Activated CD4-positive, alpha-beta T cell treated with anti-CD3 and anti-CD28 coated beads for 1 hour (primary cell): ENCODE results near the gene CENPO.

ENCODE experiments used
- DNase-seq: peaks from one replicate; pipeline ENCODE4 v3.0.0-alpha.2; 2020

CENPO gene

DNA sequence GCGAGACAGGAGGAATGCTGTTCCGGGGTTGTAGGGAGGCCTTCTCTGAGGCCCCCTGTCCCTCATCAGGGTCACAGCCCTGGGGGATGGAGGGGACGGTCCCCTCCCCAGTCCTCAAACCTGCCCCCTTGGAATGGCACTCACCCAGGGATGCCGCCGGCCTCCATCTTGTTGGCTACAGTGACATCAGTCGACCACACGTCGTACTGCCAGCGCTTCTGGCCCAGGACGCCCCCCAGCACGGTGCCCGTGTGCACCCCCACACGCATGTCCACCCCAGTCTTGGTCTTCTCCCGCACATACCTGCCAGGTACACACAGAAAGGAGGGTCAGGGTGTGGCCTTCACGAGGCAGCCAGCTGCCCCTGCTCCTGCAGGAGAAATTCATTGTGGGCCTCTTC, 46.5 kb downstream of the CENPO start:
- no peak for DNase-seq

DNA sequence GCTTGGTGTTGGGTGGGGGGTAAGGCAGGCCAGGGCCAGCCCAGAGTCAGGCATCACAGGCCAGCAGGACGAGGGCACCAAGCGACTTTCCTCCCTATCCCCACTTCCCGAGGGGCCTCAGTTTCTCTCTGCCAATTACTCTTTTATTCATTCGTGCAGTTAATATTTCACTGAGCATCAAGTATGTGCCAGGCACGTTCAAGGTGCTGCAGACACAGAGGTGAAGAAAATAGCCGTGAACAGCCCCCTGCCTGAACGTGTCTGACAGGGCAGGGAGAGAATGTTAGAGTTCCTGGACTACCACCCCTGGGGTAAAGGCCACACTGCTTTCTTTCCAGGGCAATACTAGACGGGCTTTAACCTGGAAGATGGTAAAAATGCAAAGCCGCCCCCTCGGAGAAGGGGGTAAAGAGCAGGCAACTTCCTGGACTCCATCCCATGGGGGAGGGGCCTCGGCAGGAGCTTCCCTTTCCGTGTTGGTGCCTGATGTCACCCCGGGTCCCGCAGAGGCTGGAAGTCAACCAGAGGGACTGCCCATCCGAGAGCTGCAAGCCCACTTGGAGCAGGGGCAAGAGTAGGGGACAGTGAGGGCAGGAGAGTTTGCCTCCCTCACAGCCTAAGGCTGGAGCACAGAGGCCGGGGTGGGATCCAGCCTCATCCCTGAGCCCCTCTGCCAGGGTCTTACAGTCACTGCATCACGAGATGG, 47.1 kb downstream of the CENPO start:
- DNase-seq = no peak

- DNase-seq = no peak
Measured at GRCh38 chr2:24840962-24841945, 48.0 kb downstream of the CENPO start.

DNA sequence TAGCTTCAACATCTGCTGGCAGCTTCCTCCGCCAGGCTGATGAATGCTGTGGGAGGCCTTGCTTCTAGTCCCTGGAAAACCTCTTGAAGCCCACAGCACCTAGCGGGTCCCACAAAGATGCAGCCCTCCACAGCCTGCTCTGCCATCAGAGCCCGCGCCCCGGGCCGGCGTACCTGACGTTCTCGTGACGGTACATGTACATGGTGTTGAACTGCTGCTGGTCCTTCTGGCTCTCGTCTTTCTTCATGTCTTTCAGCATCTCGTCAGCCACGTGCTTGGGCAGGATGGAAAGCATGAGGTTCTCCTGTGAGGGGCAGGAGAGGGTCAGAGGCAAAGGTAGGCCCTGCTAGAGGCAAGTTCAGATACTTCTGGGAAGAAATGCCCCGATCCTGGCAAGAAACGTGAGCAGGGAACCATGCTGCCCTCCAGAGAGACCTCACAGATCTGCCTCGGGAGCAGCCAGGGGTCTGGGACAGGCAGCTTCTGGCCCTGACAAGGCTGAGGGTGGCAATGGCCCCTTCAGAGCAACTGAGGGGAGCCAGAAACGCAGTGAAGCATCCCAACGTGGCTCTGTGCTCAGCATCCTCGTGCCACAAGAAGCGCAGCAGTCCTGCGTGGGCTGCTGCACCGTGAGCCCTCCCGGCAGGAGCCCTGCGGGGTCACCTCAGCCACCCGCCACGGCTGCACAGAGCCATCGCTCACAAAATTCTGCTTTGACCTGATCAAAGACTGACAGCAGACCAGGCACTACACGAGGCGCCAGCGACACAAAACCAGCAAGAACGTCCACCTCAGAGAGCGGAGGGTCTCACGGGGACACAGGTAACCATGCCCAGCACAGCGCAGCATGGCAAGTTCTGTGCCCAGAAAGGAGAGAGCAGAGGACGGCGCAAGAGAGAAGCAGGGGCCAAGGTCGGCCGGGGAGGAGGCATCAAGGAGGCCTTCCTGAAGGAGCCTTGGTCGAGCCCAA, 49.1 kb downstream of the CENPO start:
- no peak for DNase-seq

DNA sequence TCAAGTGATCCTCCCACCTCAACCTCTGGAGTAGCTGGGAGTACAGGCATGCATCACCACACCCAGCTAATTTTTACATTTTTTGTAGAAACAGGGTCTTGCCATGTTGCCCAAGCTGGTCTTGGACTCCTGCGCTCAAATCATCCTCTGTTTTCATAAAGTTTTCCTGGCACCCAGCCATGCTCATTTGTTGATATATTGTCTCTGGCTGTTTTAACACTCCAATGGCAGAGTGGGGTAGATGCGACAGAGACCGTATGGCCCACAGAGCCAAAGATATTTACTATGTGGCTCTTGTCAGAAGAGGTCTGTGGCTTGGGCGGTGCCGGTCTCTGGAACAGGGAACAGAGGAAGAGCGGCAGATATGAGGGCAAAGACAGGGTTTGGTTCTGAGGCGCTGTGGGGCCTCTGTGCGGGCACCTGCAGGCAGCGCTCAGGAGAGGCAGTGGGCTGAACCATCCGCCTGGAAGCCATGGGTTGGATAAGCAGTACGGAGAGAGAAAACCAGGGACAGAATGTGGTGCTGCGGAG, 50.2 kb downstream of the CENPO start:
- DNase-seq = no peak

DNA sequence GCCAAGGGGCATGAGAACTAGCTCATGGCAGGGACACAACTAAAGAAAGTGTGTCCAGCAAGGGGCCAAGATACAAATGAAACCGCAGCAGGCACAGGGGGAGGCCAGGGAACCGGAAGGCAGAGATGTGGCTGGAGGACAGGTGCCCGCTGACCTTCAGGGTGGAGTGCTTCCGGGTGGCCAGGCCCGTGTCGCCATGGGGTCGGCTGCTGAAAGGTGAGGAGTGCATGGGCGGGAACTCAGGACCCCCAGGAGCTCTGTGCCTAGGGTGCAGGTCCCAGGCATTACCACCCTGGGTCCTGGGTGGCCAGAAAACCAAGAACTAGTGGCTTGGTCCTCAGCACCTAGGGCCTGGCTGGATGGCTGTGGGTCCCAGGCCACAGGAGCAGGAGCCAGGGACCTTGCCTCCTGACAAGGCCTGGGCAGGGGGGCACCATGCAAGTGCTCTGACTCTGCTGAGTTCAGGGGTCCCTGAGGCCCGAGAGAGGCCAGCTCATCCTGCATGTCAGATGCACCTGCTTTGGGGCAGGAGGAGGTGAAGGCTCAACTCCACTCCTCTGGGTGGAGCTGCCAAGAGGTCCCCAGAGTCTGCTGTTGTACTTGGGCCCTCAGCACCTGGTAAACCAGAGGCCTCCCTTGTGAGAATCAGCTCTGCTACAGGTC, 50.9 kb downstream of the CENPO start:
- no peak for DNase-seq

DNA sequence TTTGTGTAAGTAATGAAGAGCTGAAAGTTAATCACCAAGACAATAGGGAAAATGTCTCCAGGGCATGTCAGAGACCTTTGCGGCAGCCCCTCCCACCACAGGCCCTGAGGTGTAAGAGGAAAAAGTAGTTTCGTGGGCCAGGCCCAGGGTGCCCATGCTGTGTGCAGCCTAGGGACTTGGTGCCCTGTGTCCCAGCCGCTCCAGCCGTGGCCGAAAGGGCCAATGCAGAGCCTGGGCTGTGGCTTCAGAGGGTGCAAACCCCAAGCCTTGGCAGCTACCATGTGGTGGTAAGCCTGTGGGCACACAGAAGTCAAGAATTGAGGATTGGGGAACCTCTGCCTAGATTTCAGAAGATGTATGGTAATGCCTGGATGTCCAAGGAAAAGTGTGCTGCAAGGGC, 52.5 kb downstream of the CENPO start:
- no peak for DNase-seq

DNA sequence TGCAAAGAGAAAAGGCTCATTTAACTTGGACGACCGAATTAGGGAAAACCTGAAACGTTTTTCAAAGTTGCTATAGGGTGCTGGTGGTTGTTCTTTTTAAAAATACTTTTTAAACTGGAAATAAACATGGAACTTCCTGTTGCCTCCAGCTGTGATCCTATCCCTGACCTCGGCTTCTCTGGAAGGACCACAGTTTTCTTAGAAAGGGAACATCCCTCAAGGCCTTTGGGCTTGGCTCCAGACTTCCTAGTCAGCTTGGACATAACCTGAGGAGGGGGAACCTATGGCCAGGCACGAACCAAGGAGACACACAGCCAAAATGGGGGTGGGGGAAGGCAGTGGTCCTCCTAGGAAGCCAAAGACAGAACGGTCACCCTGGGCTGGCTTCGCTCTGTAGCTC, 57.7 kb downstream of the CENPO start:
- DNase-seq = no peak

DNA sequence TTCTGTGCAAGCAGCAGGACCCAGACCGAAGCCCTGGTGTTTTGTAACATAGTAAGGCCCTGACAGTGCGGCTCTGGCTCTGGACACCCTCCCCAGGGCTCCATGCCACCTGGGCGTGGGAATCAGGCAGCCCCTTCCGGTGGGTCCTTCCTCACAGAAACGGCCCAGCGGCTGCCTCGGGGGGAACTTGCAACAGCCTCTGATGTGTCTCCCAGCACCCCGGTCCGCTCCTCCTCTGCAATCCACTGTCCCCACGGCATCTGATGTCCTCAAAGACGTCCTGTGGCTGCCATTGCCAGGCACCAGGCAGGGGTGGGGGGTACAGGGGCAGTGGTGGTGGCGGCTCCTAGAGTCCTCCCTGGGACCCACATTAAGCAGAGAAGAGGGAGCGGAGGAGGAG, 58.8 kb downstream of the CENPO start:
- DNase-seq = no peak

DNA sequence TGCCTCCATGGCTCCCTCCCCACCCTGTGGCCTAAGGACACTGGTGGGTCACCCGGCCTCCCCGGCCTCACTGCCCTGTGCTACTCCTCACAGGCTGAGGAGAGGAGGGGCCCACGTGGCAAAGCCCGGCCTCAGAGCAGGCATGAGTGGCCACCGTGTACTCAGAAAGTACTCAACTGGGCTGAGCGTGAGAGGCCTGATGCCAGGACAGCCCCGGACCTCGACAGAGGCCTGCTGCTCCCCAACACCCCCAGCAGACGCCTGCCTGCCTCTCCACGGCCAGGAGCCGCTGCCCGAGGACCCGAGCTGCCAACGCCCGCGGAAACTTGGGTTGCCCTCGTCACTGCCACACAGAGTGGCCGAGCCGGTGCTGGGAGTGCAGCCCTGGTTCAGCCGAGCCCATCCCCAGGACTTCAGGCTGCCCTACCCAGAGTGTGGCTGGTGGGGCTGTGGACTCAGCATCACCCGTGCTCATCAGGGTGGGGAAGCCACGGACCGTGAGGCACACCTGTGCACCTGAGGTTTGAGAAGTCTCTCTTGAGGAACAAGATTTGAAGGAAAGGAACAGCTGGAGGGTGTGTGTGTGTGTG, 59.3 kb downstream of the CENPO start:
- no peak for DNase-seq

- no peak for DNase-seq
Measured at GRCh38 chr2:24853046-24853445, 59.8 kb downstream of the CENPO start.

DNA sequence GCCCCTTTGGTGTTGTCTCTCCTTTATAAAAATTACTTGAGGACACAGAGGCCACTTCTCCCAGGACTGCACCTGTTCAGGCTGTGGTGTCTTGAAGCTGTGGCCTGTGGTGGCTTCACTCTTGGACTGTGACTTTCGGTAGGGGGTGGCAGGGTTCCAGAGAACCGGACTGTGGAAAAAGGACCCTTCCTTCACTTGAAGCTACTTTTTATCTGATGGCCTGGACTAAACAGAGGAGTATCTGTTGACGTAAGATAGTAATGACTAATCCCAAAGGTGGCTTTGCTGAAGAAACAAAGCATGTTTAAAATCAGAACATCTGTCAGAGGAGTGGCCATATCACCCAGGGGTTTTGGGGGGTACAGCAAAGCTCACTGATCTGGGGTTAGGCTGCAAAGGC, 60.8 kb downstream of the CENPO start:
- DNase-seq = no peak

- DNase-seq = no peak
Measured at GRCh38 chr2:24855022-24855622, 61.9 kb downstream of the CENPO start.

DNA sequence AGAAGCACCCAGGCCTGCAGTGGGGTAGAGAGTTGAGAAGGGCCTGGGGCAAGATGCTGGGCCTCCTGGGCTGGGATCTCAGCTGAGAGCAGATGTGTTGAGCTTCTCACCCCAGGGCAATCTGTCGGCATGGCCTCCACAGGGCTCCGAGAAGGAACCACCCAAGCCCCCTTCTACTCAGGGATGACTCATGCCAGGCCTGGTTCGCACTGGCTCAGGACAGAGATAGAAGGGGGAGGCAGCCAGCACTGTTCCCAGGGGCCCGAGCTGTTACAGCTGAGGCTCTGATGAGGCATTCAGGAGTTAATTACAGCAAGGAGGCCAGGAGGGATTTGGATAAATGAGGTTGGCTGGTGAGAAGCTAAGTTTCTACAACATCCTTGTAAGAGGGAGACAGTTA, 62.5 kb downstream of the CENPO start:
- no peak for DNase-seq

GRCh38 chr2:24856791-24857211, 63.6 kb downstream of the CENPO start:
- DNase-seq = no peak

- no peak for DNase-seq
Measured at GRCh38 chr2:24857746-24858145, 64.5 kb downstream of the CENPO start.

DNA sequence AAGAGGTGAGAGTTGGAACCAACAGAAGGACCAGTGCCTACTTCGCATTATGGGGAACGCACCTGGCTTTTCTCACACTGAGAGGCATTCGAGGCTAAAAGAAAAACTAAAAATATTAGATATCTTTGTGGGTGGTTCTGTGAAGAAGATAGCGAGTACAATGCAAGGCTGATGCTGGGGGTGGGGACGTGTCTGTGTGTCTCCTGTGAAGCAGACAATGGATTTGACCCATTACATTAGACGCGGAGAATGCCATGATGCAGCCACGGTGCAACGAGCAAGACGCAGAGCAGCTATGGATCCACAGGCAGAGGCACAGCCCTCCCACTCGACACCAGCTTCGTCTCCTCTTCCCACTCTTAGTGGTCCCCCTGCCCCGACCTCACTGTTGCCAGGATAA, 65.8 kb downstream of the CENPO start:
- DNase-seq = no peak

DNA sequence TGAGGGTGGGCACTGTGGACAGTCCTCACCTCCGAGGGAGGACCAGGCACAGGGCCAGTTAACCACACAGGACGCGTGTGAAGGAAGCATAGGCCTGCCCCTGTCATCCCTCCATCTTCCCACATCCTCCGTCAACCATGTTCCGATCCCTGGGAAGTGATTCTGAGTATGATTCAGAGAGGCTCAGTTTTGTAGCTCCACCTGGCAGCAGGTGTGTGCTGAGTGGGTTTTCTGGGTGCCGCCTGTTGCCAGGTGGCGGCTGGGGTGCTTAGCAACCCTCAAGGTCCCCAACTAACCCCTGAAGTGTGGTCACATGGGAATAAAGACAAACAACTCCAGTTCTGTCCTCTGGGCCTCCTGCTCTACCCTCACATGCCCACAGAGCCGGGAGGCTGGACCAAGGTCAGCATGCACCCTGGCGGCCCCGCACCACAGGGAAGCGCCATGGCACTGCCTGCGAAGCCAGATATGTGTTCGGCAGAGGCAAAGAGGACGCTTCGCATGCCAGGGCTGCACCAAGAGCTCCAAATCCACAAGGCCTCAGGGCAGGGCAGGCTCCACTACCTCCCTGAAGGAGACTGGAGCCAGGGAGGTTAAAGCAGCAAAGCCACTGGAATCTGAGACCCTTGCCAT, 66.9 kb downstream of the CENPO start:
- no peak for DNase-seq

- no peak for DNase-seq
Measured at GRCh38 chr2:24860631-24861030, 67.4 kb downstream of the CENPO start.

DNA sequence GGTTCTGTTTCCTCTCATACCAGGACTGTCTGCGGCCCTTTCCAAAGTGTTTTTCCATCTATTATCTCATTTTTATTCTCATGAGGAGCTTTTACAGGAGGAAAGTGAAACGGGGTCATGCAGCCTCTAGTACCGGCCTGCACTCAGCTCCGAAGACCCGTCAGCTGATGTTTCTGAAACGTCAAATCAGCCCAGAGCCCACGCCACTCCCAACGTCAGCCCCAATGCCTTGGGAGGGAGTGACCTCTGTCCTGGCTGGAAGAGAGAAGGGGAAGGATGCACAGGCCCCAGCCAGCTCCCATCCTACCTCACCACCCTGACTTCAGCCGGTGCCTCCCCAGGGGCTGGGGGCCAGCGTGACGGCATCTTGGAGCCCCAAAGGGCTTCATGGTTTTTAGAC, 68.3 kb downstream of the CENPO start:
- DNase-seq = no peak

DNA sequence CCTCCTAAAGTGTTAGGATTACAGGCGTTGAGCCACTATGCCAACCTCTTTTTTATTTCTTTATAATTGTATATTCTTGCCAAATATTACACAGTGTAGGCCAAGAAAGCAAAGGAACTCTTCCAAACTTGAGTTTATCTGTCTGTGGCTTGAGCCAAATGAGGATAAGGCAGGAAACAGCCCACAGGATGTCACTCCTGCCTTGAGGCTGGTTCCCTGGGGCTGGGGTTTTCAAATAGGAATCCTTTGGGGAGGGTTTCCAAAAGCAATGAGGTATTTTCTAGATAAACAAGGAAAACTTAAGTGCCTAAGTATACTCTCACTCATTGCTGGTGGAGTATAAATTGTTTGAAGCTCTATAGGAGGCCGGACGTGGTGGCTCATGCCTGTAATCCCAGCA, 70.4 kb downstream of the CENPO start:
- DNase-seq = no peak
